ENCODE results near the gene SUFU.

Gene SUFU

DNA sequence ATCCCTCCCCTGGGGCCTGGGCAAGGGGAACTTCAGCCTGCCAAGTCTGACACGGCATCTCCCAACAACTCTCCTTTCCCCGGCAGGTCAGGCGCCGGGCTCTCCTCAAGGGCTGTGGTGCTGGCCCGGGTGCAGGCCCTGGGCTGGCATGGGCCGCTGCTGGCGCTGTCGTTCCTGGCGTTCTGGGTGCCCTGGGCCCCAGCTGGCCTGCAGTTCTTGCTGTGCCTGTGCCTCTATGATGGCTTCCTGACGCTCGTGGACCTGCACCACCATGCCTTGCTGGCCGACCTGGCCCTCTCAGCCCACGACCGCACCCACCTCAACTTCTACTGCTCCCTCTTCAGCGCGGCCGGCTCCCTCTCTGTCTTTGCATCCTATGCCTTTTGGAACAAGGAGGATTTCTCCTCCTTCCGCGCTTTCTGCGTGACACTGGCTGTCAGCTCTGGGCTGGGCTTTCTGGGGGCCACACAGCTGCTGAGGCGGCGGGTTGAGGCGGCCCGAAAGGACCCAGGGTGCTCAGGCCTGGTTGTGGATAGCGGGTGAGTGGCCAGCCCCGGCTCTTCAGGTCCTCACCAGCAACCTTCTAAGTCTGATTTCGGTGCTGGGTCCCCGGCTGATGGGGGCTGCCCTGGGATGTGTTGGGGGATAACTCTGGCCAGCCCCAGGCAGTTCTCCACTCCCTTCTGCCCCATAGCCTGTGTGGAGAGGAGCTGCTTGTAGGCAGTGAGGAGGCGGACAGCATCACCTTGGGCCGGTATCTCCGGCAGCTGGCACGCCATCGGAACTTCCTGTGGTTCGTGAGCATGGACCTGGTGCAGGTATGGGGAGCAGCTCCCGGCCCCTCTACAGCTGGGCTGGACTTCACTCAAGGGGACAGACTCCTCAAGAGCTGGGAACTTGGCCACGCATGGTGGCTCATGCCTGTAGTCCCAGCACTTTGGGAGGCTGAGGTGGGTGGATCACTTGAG lies 32.9 kb upstream of the SUFU start:
- no peak for DNase-seq
- no peak for TF ChIP-seq GATA1 (IDR thresholded peaks at IDR 0.05; ENCODE audit: low read depth, low read length)
- no peak for TF ChIP-seq POLR2A (IDR thresholded peaks at IDR 0.05; ENCODE audit: low read length)

DNA sequence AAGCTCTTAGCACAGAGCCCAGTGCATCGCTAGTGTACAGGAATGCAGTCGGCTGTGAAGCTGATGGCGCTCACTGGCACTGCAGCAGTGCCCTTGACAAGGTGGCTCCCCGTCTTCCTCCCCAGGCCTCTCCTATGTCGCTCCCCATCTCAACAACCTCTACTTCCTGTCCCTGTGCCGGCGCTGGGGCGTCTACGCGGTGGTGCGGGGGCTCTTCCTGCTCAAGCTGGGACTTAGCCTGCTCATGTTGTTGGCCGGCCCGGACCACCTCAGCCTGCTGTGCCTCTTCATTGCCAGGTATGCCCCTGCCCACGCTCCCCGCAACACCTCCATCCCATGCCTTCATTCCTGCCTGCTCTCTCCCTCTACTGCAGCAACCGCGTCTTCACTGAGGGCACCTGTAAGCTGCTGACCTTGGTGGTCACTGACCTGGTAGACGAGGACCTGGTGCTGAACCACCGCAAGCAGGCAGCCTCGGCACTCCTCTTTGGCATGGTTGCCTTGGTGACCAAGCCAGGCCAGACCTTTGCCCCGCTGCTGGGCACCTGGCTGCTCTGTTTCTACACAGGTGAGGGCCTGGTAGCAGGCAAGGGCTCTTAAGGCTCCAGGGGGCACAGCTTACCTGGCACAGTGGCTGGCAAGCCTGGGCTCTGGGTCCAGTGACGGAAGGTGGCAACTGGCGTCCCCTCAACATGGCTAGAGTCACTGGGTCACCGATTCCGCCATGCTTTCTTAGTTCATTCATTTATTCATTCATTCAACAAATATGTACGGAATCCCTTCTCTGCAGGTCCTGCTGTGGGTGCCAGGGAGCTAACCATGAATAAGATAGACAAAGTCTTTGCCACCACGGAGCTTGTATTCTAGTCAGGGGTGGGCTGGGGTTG lies 30.1 kb upstream of the SUFU start:
- DNase-seq: no peak
- TF ChIP-seq GATA1 (IDR thresholded peaks at IDR 0.05; ENCODE audit: low read depth, low read length): no peak
- no peak for TF ChIP-seq POLR2A (IDR thresholded peaks at IDR 0.05; ENCODE audit: low read length)

GRCh38 chr10:102475451-102476040 lies 28.2 kb upstream of the SUFU start:
- no peak for DNase-seq
- no peak for TF ChIP-seq GATA1 (IDR thresholded peaks at IDR 0.05; ENCODE audit: low read depth, low read length)
- no peak for TF ChIP-seq POLR2A (IDR thresholded peaks at IDR 0.05; ENCODE audit: low read length)

GRCh38 chr10:102476466-102477141 lies 27.2 kb upstream of the SUFU start:
- TF ChIP-seq GATA1 (IDR thresholded peaks at IDR 0.05; ENCODE audit: low read depth, low read length) (no peak), POLR2A (IDR thresholded peaks at IDR 0.05; ENCODE audit: low read length) (no peak)
- DNase-seq: no peak

- no peak for DNase-seq
- TF ChIP-seq GATA1 (IDR thresholded peaks at IDR 0.05; ENCODE audit: low read depth, low read length) (no peak), POLR2A (IDR thresholded peaks at IDR 0.05; ENCODE audit: low read length) (no peak)
Observed at GRCh38 chr10:102479651-102480050, 24.1 kb upstream of the SUFU start.

DNA sequence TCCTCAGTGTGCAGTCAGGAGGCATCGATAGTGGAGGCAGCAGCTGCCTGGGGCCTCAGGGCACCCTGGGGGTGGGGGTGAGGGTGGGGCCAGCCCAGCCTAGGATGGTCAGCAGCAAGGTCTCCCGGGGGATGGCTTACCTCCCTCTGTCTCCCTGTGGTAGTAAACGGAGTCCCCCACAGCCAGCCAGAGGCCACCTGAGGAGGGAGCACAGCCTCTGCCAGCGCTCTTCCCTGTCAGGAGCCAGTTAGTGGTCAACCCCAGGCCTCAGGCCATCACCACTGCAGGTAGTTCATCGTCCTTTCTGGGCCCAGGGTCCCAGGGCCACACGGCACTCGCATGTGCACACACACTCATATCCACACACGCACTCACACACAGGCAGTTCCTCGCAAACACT lies 23.4 kb upstream of the SUFU start:
- TF ChIP-seq POLR2A (IDR thresholded peaks at IDR 0.05; ENCODE audit: low read length) (no peak), GATA1 (IDR thresholded peaks at IDR 0.05; ENCODE audit: low read depth, low read length) (no peak)
- no peak for DNase-seq

- DNase-seq: no peak
- TF ChIP-seq POLR2A (IDR thresholded peaks at IDR 0.05; ENCODE audit: low read length) (no peak), GATA1 (IDR thresholded peaks at IDR 0.05; ENCODE audit: low read depth, low read length) (no peak)
Observed at GRCh38 chr10:102484021-102484420, 19.8 kb upstream of the SUFU start.

DNA sequence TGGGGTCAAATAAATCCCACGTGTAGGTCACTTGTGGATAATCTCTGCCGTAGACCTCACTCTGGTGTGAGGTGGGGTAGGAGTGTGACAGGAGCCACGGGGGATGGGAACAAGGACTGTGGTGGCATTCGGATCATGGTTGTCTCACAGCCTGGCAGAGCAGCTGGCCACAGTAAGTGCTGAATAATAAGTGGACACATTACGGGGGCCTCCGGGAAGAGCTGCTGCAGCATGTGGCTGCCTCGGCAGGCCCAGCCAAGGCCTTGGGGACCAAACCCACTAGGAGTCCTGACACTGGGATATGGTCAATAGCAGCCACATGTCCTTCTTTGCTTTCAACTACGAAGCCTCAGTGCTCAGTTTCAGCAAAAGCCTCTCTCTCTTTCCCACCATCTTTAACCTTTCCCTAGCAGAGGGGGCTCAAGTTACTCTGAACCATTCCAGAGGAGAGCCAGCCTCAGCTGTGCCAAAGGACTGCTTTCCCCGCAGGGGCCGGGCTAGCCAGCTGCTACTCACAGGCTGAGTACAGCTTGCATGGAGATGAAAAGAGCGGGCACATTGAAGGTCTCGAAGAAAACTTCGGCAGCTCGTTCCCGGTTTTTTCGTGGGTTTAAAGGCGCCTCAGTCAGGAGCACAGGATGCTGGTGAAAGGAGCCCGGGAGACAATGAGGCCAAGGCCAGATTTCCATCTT lies 18.5 kb upstream of the SUFU start:
- no peak for DNase-seq
- TF ChIP-seq POLR2A (IDR thresholded peaks at IDR 0.05; ENCODE audit: low read length): no peak
- TF ChIP-seq GATA1 (IDR thresholded peaks at IDR 0.05; ENCODE audit: low read depth, low read length): no peak

- TF ChIP-seq POLR2A (IDR thresholded peaks at IDR 0.05; ENCODE audit: low read length): no peak
- no peak for TF ChIP-seq GATA1 (IDR thresholded peaks at IDR 0.05; ENCODE audit: low read depth, low read length)
- no peak for DNase-seq
Observed at GRCh38 chr10:102491136-102491535, 12.6 kb upstream of the SUFU start.

DNA sequence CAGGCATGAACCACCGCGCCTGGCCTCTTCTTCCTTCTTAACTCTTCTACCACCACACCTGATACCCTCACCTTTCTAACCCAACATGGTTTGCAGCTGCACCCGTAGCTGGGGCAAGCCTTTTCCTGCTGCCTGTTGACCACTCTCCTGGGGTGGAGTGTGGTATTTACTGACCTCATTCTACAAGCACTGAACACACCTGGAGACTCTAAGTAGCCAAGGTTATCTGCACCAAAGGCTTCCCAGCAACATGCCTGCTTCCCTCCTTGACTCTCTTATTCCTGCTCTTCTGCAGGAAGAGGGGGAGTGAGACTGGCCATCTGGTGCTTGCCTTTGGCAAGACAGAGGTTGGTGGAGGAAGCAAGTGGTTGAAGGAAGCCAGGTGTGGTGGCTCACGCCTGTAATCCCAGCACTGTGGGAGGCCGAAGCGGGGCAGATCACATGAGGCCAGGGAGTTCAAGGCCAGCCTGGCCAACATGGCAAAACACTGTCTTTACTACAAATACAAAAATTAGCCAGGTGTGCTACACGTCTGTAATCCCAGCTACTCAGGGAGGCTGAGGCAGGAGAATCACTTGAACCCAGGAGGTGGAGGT lies 11.3 kb upstream of the SUFU start:
- no peak for DNase-seq
- no peak for TF ChIP-seq GATA1 (IDR thresholded peaks at IDR 0.05; ENCODE audit: low read depth, low read length)
- TF ChIP-seq POLR2A (IDR thresholded peaks at IDR 0.05; ENCODE audit: low read length): no peak

DNA sequence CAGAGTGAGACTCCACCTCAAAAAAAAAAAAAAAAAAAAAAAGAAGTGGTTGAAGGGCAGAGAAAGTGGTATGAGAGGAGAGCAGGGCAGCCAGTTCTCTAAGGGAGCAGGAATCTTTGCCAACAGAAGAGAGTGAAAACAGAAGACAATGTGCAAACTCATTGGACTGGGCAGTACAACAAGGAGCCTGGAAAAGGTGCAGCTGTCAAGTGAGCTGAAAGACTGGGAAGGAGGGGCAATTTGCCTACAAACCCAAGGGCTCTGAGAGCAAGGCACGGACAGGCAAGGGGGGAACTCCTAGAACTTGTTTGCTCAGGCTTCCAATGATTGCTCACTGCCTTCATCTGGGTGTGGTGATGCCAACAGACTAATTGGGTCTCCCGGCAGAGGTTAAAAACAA lies 10.8 kb upstream of the SUFU start:
- no peak for DNase-seq
- TF ChIP-seq GATA1 (IDR thresholded peaks at IDR 0.05; ENCODE audit: low read depth, low read length): no peak

- TF ChIP-seq POLR2A (IDR thresholded peaks at IDR 0.05; ENCODE audit: low read length) (no peak), GATA1 (IDR thresholded peaks at IDR 0.05; ENCODE audit: low read depth, low read length) (no peak)
- no peak for DNase-seq
Observed at GRCh38 chr10:102493771-102494170, 10.0 kb upstream of the SUFU start.

- TF ChIP-seq GATA1 (IDR thresholded peaks at IDR 0.05; ENCODE audit: low read depth, low read length): no peak
- TF ChIP-seq POLR2A (IDR thresholded peaks at IDR 0.05; ENCODE audit: low read length): no peak
- DNase-seq: no peak
Observed at GRCh38 chr10:102497545-102497944, 6.2 kb upstream of the SUFU start.

Data from erythroblast (primary cell).